LNCAP (cell line): ENCODE results near the gene CCNDBP1.

ENCODE experiments used
- CTCF ChIP-seq: fragments of 450-650 bp; IDR thresholded peaks from 2 replicates; pipeline ENCODE4 v1.5.1; 2017; ENCODE audit warnings: mild to moderate bottlenecking

CCNDBP1 gene

GRCh38 chr15:43229977-43230376, 44.8 kb downstream of the CCNDBP1 start:
- no peak for TF ChIP-seq CTCF

GRCh38 chr15:43230640-43231115, 45.5 kb downstream of the CCNDBP1 start:
- TF ChIP-seq CTCF = no peak

GRCh38 chr15:43232289-43232874, 47.2 kb downstream of the CCNDBP1 start:
- no peak for TF ChIP-seq CTCF

GRCh38 chr15:43235536-43235935, 50.3 kb downstream of the CCNDBP1 start:
- no peak for TF ChIP-seq CTCF

GRCh38 chr15:43237842-43238470, 52.8 kb downstream of the CCNDBP1 start:
- no peak for TF ChIP-seq CTCF

- TF ChIP-seq CTCF = no peak
These were observed 53.5 kb downstream of the CCNDBP1 start for GRCh38 chr15:43238671-43239131.

- no peak for TF ChIP-seq CTCF
These were observed 54.7 kb downstream of the CCNDBP1 start for GRCh38 chr15:43239732-43240491.
